ENCODE measurements around the gene SDK1.

The SDK1 gene

GRCh38 chr7:3482147-3482921, 181.3 kb downstream of the SDK1 start:
- no peak for ATAC-seq
- no peaks in the 10 kb centered on the region for H3K36me3 Mint-ChIP-seq
- H3K27ac Mint-ChIP-seq: no peak overlapping the region
- H3K4me3 Mint-ChIP-seq: no peak overlapping the region
- no peak for DNase-seq (ENCODE audit: low spot score in 2 of 2)
- H3K4me1 Mint-ChIP-seq: no peaks in the 10 kb centered on the region
- H3K9me3 Mint-ChIP-seq: no peaks in the 10 kb centered on the region

GRCh38 chr7:3486841-3487240, 185.8 kb downstream of the SDK1 start:
- H3K9me3 Mint-ChIP-seq: no peaks in the 10 kb centered on the region
- DNase-seq (ENCODE audit: low spot score in 2 of 2) (no peak), ATAC-seq (no peak)
- H3K4me3 Mint-ChIP-seq: no peak overlapping the region
- no peak overlapping the region for H3K27ac Mint-ChIP-seq
- no peaks in the 10 kb centered on the region for H3K36me3 Mint-ChIP-seq
- H3K4me1 Mint-ChIP-seq: no peaks in the 10 kb centered on the region

GRCh38 chr7:3488829-3489228, 187.8 kb downstream of the SDK1 start:
- Mint-ChIP-seq H3K4me1 (no peaks in the 10 kb centered on the region), H3K36me3 (no peaks in the 10 kb centered on the region), H3K4me3 (no peak overlapping the region), H3K9me3 (no peaks in the 10 kb centered on the region), H3K27ac (no peak overlapping the region)
- DNase-seq (ENCODE audit: low spot score in 2 of 2) (no peak), ATAC-seq (no peak)

- no peak overlapping the region for H3K4me3 Mint-ChIP-seq
- peak; percentile 39 for ATAC-seq
Measured at GRCh38 chr7:3493499-3493898, 192.4 kb downstream of the SDK1 start.

GRCh38 chr7:3494947-3495346, 193.9 kb downstream of the SDK1 start:
- Mint-ChIP-seq H3K4me1 (no peaks in the 10 kb centered on the region), H3K9me3 (peaks cover 6% of the 10 kb centered on the region), H3K4me3 (no peak overlapping the region), H3K27ac (no peak overlapping the region), H3K36me3 (no peaks in the 10 kb centered on the region)
- DNase-seq (ENCODE audit: low spot score in 2 of 2) (no peak), ATAC-seq (no peak)

More at GRCh38 chr7:3493499-3493898, 192.4 kb downstream of the SDK1 start:
- Mint-ChIP-seq H3K4me1 (no peaks in the 10 kb centered on the region), H3K36me3 (no peaks in the 10 kb centered on the region), H3K27ac (no peak overlapping the region), H3K9me3 (no peaks in the 10 kb centered on the region)
- DNase-seq (ENCODE audit: low spot score in 2 of 2): no peak

GRCh38 chr7:3495530-3495929, 194.5 kb downstream of the SDK1 start:
- Mint-ChIP-seq H3K4me1 (no peaks in the 10 kb centered on the region), H3K36me3 (no peaks in the 10 kb centered on the region), H3K4me3 (no peak overlapping the region), H3K27ac (no peak overlapping the region), H3K9me3 (peaks cover 9% of the 10 kb centered on the region)
- ATAC-seq (no peak), DNase-seq (ENCODE audit: low spot score in 2 of 2) (no peak)

GRCh38 chr7:3495954-3496353, 194.9 kb downstream of the SDK1 start:
- no peaks in the 10 kb centered on the region for H3K4me1 Mint-ChIP-seq
- H3K4me3 Mint-ChIP-seq: no peak overlapping the region
- no peak overlapping the region for H3K27ac Mint-ChIP-seq

GRCh38 chr7:3497796-3498195, 196.7 kb downstream of the SDK1 start:
- ATAC-seq: no peak
- Mint-ChIP-seq H3K36me3 (no peaks in the 10 kb centered on the region), H3K4me1 (no peaks in the 10 kb centered on the region), H3K9me3 (peaks cover 9% of the 10 kb centered on the region), H3K27ac (no peak overlapping the region), H3K4me3 (no peak overlapping the region)
- no peak for DNase-seq (ENCODE audit: low spot score in 2 of 2)

More at GRCh38 chr7:3495954-3496353, 194.9 kb downstream of the SDK1 start:
- H3K9me3 Mint-ChIP-seq: peaks cover 9% of the 10 kb centered on the region
- ATAC-seq: no peak
- no peak for DNase-seq (ENCODE audit: low spot score in 2 of 2)
- no peaks in the 10 kb centered on the region for H3K36me3 Mint-ChIP-seq

GRCh38 chr7:3501671-3502070, 200.6 kb downstream of the SDK1 start:
- no peak for DNase-seq (ENCODE audit: low spot score in 2 of 2)
- Mint-ChIP-seq H3K9me3 (peaks cover 20% of the 10 kb centered on the region), H3K27ac (no peak overlapping the region), H3K36me3 (no peaks in the 10 kb centered on the region), H3K4me3 (no peak overlapping the region), H3K4me1 (no peaks in the 10 kb centered on the region)
- ATAC-seq: no peak

- Mint-ChIP-seq H3K9me3 (peaks cover 21% of the 10 kb centered on the region), H3K4me1 (no peaks in the 10 kb centered on the region), H3K4me3 (no peak overlapping the region), H3K36me3 (no peaks in the 10 kb centered on the region), H3K27ac (no peak overlapping the region)
- DNase-seq (ENCODE audit: low spot score in 2 of 2): no peak
- no peak for ATAC-seq
Measured at GRCh38 chr7:3504384-3504783, 203.3 kb downstream of the SDK1 start.

- ATAC-seq: no peak
- Mint-ChIP-seq H3K27ac (no peak overlapping the region), H3K36me3 (no peaks in the 10 kb centered on the region), H3K4me3 (no peak overlapping the region), H3K9me3 (peaks cover 10% of the 10 kb centered on the region), H3K4me1 (no peaks in the 10 kb centered on the region)
- no peak for DNase-seq (ENCODE audit: low spot score in 2 of 2)
Measured at GRCh38 chr7:3510101-3511020, 209.3 kb downstream of the SDK1 start.

- Mint-ChIP-seq H3K4me1 (no peaks in the 10 kb centered on the region), H3K9me3 (no peaks in the 10 kb centered on the region), H3K27ac (no peak overlapping the region), H3K4me3 (no peak overlapping the region), H3K36me3 (no peaks in the 10 kb centered on the region)
- no peak for DNase-seq (ENCODE audit: low spot score in 2 of 2)
- ATAC-seq: no peak
Measured at GRCh38 chr7:3517344-3517743, 216.3 kb downstream of the SDK1 start.

- Mint-ChIP-seq H3K4me3 (no peak overlapping the region), H3K4me1 (no peaks in the 10 kb centered on the region), H3K36me3 (no peaks in the 10 kb centered on the region), H3K9me3 (no peaks in the 10 kb centered on the region), H3K27ac (no peak overlapping the region)
- ATAC-seq (no peak), DNase-seq (ENCODE audit: low spot score in 2 of 2) (no peak)
Measured at GRCh38 chr7:3518546-3518945, 217.5 kb downstream of the SDK1 start.

GRCh38 chr7:3520206-3520605, 219.2 kb downstream of the SDK1 start:
- H3K36me3 Mint-ChIP-seq: no peaks in the 10 kb centered on the region
- DNase-seq (ENCODE audit: low spot score in 2 of 2) (no peak), ATAC-seq (no peak)
- no peak overlapping the region for H3K4me3 Mint-ChIP-seq
- no peaks in the 10 kb centered on the region for H3K4me1 Mint-ChIP-seq
- no peaks in the 10 kb centered on the region for H3K9me3 Mint-ChIP-seq
- no peak overlapping the region for H3K27ac Mint-ChIP-seq

- Mint-ChIP-seq H3K9me3 (no peaks in the 10 kb centered on the region), H3K27ac (no peak overlapping the region), H3K36me3 (no peaks in the 10 kb centered on the region), H3K4me3 (no peak overlapping the region), H3K4me1 (no peaks in the 10 kb centered on the region)
- DNase-seq (ENCODE audit: low spot score in 2 of 2) (no peak), ATAC-seq (no peak)
Measured at GRCh38 chr7:3527496-3528124, 226.6 kb downstream of the SDK1 start.

All from stimulated activated effector memory CD8-positive, alpha-beta T cell treated with anti-CD3 and anti-CD28 coated beads, Interleukin-12 subunit alpha, Interleukin-12 subunit beta, amount 100 ng/mL, for 72 hours (primary cell).